Iris pigment epithelial cell (primary cell): Measurements from ENCODE around the gene RTL1.

Experiments used
- DNase-seq: peaks from one replicate; pipeline ENCODE4 v3.0.0-alpha.2; 2011; ENCODE audit warnings: low read depth

Gene RTL1

GRCh38 chr14:100849115-100849781, 54.3 kb downstream of the RTL1 start:
- DNase-seq: peak; percentile 47

GRCh38 chr14:100846309-100846859, 57.1 kb downstream of the RTL1 start:
- peak; percentile 31 for DNase-seq

GRCh38 chr14:100845341-100845740, 58.2 kb downstream of the RTL1 start:
- no peak for DNase-seq

GRCh38 chr14:100844846-100845245, 58.7 kb downstream of the RTL1 start:
- no peak for DNase-seq

GRCh38 chr14:100844421-100844820, 59.1 kb downstream of the RTL1 start:
- no peak for DNase-seq

- no peak for DNase-seq
Measured at GRCh38 chr14:100844082-100844408, 59.5 kb downstream of the RTL1 start.

- peak; percentile 90 for DNase-seq
Measured at GRCh38 chr14:100842799-100843198, 60.7 kb downstream of the RTL1 start.

- no peak for DNase-seq
Measured at GRCh38 chr14:100841761-100842403, 61.6 kb downstream of the RTL1 start.

GRCh38 chr14:100841066-100841760, 62.3 kb downstream of the RTL1 start:
- no peak for DNase-seq

GRCh38 chr14:100840286-100841065, 63.0 kb downstream of the RTL1 start:
- DNase-seq: no peak

GRCh38 chr14:100839681-100840111, 63.8 kb downstream of the RTL1 start:
- no peak for DNase-seq

- DNase-seq: no peak
Measured at GRCh38 chr14:100839315-100839585, 64.3 kb downstream of the RTL1 start.

- no peak for DNase-seq
Measured at GRCh38 chr14:100838493-100839314, 64.8 kb downstream of the RTL1 start.

GRCh38 chr14:100837805-100838350, 65.6 kb downstream of the RTL1 start:
- DNase-seq: no peak

- DNase-seq: no peak
Measured at GRCh38 chr14:100836941-100837804, 66.3 kb downstream of the RTL1 start.

- no peak for DNase-seq
Measured at GRCh38 chr14:100836311-100836805, 67.2 kb downstream of the RTL1 start.

- no peak for DNase-seq
Measured at GRCh38 chr14:100835548-100836310, 67.8 kb downstream of the RTL1 start.

- DNase-seq: no peak
Measured at GRCh38 chr14:100834794-100835547, 68.6 kb downstream of the RTL1 start.
